Left hindlimb (tissue), 1 donor: ENCODE data around the gene CSNK1G3.

Source experiments
- DNase-seq: peaks from one replicate; pipeline ENCODE4 v3.0.0-alpha.2; 2018

The CSNK1G3 gene

GRCh38 chr5:123651234-123651633, 139.3 kb downstream of the CSNK1G3 start:
- no peak for DNase-seq

GRCh38 chr5:123659011-123659410, 147.0 kb downstream of the CSNK1G3 start:
- DNase-seq = no peak

GRCh38 chr5:123659495-123659894, 147.5 kb downstream of the CSNK1G3 start:
- no peak for DNase-seq

GRCh38 chr5:123664961-123665360, 153.0 kb downstream of the CSNK1G3 start:
- no peak for DNase-seq

- no peak for DNase-seq
These were observed 153.9 kb downstream of the CSNK1G3 start for GRCh38 chr5:123665822-123666371.
